ENCODE measurements around the gene TMEM151A. TPM values are rescaled to one million over a fixed set of nuclear protein-coding genes. Genes with fewer than 3 reads are reported as not detected.

TMEM151A gene
- total and polyA plus RNA-seq, 2 experiments from 2014 or later = 1.0 to 4.4 TPM

- Mint-ChIP-seq H3K27ac (no peak overlapping the region), H3K4me1 (peaks cover 18% of the 10 kb centered on the region), H3K27me3 (ENCODE audit: insufficient read depth, low read depth, poor library complexity) (peaks cover 8% of the 10 kb centered on the region), H3K9me3 (no peaks in the 10 kb centered on the region), H3K36me3 (ENCODE audit: low read depth) (peaks cover 4% of the 10 kb centered on the region; the same call in 2 of the 3 replicates), H3K4me3 (peak overlapping the region; percentile 83)
- Histone ChIP-seq H3K27me3 (ENCODE audit: insufficient read depth) (no peaks in the 10 kb centered on the region), H3K36me3 (ENCODE audit: insufficient read depth) (no peaks in the 10 kb centered on the region), H3K4me1 (ENCODE audit: insufficient read depth) (peaks cover 16% of the 10 kb centered on the region; the same call in 1 of the 2 replicates), H3K9me2 (ENCODE audit: insufficient read depth) (no peaks in the 10 kb centered on the region), H2AFZ (no peak overlapping the region), H3K4me2 (peak overlapping the region; percentile 82; the same call in 1 of the 2 replicates), H3K4me3 (peak overlapping the region; percentile 60; the same call in 1 of the 2 replicates), H4K20me1 (replicated peaks; ENCODE audit: insufficient read depth) (no peaks in the 10 kb centered on the region; the same call in 1 of the 2 replicates), H3K27ac (ENCODE audit: low read depth) (no peak overlapping the region), H3F3A (replicated peaks; ENCODE audit: low read depth) (0 out of 2 replicates have a peak, but pooled peaks cover 6% of the 10 kb centered on the region), H3K79me2 (replicated peaks; ENCODE audit: insufficient read depth) (no peaks in the 10 kb centered on the region)
- ATAC-seq (peak; percentile 7; the same call in 1 of the 3 replicates), DNase-seq (ENCODE audit: low spot score) (no peak)
- TF ChIP-seq ZNF462 (CRISPR knock-in tag; IDR thresholded peaks at IDR 0.05) (no peak), ETS1 (IDR thresholded peaks at IDR 0.05) (no peak), CREB1 (CRISPR knock-in tag; IDR thresholded peaks at IDR 0.05; ENCODE audit: low read depth) (no peak)
Observed at GRCh38 chr11:66334605-66335442, 43.1 kb downstream of the TMEM151A start.
